Measurements from ENCODE around the gene BAD.

- TF ChIP-seq CTCF (IDR thresholded peaks at IDR 0.05) = peak; percentile 31
- no peak for TF ChIP-seq EZH2phosphoT487 (IDR thresholded peaks at IDR 0.05)
- TF ChIP-seq EZH2 (IDR thresholded peaks at IDR 0.05) = no peak
Measured at GRCh38 chr11:64284962-64285884, 758 bp upstream of the BAD start, which contains the start of gene GPR137.
